HG02571 (cell line): Measurements from ENCODE around the gene PLEKHH1.
"Not testable (repeated sequence)": the region's sequence is repeated elsewhere in the genome, so short reads cannot be mapped to it uniquely, and the experiment has no call there.

Source experiments
- ATAC-seq: cut with Tn5 transposase; IDR thresholded peaks from one replicate; pipeline ENCODE4 v1.9.1; 2021; ENCODE audit warnings: mild to moderate bottlenecking, moderate library complexity; ENCODE audit not compliant: unreplicated experiment

The PLEKHH1 gene

DNA sequence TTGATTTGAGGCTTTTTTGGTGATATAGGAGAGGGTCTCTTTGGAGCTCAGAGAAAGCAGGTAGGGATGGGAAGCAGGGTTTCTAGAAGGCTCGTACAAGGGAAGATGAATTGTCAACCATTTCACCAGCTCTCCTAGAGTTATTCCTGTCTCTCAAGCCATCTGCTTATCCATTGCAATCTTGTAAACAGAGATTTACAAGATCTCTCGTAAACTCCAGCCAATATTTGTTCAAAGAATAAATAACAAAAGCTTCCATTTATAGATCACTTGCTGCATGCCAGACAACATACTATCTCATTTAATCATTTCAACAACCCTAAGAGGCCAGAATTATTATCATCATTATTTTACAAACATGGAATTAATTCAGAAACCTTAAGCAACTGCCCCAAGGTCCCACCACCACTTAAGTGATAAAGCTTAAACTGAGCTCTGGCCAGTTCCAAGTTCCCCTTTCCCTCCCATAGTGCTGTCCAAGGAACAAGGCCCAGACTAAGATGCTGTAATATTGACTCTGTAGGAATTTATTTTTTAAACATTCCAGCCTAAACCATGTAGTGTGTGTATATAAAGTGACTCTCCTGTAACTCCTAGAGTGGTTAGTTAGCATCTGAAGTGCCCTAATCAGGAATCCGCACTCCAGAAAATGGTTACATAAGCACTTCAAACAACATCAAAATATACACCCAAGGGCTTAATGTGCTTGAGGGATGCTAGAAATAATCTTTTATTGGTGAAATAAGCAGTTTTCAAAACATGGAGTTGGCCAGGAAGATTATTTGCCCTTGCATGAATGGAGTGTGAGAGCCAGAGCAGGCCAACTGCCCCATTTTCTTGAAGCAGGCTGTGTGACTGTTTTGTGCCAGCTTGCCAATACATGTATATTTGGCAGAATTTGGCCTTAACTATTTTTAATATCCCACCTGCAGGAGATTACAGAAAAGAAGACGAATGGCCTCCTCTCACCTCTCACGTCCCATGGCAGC, 2.8 kb upstream of the PLEKHH1 start:
- no peak for ATAC-seq

DNA sequence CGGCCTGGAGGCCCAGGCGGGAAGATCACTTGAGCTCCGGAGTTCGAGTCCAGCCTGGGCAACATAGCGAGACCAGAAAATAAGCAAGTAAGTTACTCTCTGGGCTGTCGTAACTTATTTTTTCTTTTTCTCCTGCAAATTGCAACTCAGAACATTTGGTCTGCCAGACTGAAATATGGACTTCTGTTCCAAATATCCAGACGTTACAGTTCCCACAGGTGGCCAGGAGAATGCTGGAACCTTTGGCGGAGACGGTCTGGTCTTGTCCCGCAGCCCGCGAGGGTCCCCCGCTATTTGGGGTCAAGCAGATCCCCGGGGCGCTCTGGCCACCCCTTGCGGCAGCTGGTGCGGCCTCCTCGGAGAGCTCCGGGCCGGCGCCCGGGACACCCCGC, 488 bp upstream of the PLEKHH1 start:
- ATAC-seq = no peak

DNA sequence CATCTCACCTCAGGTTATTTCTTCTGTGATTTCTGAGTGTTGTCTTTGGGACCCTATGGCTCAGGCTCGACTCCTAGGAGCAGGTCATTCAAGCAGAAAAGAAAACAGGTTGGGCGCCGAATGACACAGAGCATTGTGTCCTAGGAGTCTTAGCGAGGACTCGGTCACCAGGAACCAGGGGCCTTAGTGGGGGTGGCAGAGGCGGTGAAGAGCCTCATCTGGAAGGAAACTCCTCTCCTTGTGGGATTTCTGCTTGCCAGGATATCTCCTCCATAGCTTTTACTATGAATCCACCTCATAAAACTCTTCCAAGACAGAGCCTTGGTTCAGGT, 630 bp downstream of the PLEKHH1 start:
- ATAC-seq = no peak

DNA sequence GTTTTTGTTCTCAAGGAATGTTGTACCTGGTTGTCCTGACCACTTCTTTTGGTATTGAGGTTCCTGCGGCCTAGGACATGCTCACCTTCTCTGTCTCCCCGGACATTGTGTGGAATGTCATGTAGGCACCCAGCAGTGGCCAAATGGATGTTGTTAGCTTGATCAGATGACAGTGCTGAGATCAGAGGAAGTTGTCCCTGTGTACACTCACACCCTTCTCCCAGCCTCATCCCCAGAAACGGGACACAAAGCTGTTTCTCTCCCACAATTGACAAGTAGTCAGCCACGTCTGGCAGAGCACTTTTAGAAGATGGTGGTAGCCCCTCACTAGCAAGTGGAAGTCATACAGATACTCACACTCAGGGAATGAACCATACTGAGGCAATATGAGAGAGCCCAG, 3.0 kb downstream of the PLEKHH1 start:
- no peak for ATAC-seq

DNA sequence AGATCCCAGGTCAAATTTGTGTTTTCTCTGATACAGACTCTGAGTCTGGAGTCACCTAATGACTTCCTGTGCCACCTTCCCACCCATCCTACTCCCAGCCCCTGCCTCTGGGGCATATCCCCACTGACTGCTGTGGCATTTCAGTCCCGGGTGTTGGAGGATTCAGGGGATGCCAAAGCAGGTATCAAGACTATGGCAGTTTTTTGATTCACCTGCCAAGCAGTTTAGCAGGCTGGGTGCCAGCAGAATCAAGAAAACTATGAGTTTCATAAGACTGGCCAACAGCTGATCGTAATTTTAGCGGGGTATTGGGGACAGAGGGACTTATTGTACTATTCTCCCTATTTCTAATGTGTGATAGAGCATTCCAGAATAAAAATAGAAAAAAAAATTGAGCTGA, 4.6 kb downstream of the PLEKHH1 start:
- no peak for ATAC-seq

DNA sequence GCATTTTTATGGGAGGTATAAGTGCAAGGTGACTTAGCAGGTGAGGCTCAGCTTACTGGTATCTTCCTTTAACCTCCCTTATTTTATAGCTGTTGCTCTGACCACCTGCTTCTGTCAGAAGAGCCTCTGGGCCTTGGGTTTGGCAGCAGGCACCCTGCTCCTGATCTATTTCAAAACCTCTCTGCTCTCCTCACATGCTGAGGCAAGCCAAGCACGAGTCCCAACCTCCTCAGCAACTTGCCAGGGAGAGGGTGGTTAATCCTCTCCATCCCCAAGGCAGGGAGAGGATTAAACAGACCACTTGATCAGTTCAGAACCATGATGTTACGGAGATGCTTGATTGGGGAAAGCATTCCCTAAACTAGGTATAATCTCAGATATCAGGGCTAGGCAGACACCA, 5.4 kb downstream of the PLEKHH1 start:
- ATAC-seq = no peak

DNA sequence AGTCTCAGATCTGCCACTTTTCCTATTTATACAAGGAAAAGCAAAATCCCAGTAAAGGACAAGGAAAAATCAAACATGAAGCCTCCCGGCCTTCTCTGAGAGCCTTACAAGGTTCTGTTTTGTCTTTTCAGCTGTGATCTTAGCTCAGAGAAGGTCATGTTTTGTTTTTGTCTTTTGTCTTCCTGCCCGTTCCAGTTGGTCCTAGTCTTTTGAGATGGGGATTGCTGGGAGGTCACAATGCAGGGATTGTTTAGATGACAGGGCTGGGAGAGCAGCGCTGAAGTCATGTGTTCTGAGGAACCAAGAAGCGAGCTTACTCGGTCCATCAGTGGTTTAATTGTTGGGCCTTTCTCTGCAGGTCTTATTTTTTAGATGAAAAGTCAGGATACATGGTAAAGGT, 6.0 kb downstream of the PLEKHH1 start:
- no peak for ATAC-seq

DNA sequence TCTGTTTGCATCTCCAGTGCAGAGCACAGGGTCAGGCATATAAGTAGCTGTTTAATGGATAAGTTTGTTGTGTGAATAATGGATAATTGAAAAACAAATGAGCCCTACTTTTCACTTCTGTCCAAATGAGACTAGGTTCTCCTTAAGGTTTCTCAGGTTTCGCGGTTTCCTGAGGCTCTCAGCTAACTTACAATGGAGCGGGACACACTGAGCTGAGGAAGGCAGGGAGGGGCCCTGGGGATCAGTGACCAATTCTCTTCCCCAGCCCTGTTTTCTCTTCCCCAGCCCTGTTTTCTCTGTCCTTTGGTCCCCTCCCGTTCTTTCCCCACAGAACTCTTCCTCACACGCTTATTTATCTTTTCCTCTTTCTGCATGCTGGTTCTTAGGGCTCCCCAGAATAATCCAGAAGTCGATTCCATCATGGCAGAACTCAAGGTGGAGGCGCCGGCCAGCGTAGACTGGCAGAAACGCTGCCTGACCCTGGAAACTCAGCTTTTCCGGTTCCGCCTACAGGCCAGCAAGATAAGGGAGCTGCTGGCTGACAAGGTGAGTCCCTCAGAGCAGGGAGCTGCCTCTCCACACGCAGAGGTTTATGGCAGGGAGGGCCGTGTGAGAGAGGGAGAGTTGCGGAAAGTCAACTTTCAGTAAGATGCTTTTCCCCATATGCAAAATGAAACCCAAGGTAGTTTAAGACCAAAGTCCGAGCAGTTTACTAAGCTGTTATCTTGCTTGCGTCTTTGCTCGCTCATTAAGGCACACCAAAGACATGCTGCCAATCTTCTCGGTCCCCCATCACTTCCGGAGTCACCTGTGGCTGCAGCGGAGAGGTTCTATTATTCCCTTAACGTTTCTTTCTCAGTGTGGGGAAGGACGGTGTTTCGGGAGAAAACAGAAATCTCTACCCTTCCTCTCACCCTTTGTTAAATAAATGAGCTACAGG, 8.6 kb downstream of the PLEKHH1 start:
- no peak for ATAC-seq

DNA sequence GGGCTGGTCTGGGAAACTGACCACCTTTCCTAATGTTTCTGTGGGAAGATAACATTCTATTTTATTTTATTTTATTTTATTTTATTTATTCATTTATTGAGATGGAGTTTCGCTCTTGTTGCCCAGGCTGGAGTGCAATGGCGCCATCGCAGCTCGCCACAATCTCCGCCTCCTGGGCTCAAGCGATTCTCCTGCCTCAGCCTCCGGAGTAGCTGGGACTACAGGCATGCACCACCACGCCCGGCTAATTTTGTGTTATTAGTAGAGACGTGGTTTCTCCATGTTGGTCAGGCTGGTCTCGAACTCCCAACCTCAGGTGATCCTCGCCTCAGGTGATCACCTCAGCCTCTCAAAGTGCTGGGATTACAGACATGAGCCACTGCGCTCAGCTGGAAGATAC, 9.5 kb downstream of the PLEKHH1 start:
- ATAC-seq = not testable (repeated sequence)

DNA sequence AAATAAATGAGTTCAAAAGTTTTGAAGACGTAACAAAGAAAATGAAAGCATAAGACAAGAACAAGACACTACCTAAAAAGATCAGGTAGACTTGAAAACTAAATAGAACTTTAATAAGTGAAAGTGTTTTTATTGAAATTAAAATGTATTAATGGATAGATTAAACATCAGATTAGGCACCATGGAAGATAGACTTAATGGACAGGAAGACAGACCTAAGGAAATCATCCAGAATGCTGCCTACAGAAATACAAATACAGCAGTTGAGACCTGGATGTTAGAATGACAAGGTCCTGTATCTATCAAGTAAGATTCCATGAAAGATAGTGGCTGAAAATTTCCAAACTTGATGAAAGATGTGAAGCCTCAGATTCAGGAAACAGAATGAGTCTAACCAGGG, 11.5 kb downstream of the PLEKHH1 start:
- ATAC-seq = no peak

DNA sequence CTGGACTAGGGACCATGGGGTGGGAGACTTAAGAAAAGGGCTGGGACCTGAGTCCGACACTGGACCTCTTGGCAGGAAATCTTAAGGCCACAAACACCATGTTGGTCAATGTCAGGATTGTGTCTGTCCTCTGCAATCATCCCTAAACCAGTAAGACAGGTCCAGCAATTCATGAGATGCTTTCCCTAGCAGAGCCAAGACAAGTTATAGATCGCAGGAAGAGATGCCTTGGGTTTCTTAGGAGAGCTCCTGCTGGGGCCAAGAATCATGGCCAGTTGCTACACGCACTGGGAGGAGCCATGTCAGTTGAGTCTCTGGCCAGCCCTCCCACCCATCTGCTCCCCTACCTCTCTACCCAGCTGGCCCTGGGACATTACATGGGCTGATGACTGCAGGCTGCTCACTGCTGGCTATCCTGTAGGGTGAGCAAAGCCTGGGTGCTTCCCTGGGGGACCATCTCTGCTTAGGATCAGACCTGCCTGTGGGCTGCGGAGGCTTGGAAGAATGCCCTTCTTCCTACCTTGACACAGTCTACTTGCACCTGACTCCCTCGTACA, 14.2 kb downstream of the PLEKHH1 start:
- no peak for ATAC-seq

DNA sequence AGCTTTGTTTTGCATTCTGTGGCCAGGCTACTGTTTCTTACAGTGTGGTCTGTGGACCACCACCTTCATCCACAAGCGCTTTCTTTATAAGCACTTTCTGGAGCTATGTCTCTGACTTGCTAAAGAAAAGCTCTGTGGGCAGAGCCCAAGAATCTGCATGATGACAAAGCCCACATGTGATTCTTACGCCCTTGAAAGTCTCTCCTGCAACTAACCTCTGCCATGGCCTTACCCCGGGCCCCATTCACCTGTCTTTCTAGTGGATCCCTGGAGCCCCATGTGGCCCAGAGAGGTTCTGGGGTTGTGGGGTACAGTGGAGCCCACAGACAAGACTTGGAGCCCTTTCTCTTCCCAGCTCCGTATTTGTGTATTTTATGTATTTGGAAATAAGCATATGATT, 16.6 kb downstream of the PLEKHH1 start:
- ATAC-seq = no peak

DNA sequence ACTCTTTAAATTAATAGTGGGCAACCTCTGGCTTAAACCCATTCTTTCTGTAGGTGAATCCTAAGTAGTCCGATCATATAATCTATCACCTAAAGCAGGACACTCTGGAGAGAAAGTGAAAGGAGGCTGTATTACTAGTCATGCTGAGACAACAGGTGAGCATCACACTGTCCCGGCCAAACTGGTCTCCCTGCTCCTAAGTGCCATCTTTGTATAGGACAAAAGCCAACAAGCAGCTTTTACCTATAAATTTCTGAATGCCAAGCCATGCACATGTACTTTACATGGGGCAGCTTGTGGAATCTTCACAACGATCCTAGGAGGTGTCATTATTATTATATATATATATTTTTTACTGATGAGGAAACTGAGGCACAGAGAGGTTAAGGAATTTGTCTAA, 18.0 kb downstream of the PLEKHH1 start:
- no peak for ATAC-seq

DNA sequence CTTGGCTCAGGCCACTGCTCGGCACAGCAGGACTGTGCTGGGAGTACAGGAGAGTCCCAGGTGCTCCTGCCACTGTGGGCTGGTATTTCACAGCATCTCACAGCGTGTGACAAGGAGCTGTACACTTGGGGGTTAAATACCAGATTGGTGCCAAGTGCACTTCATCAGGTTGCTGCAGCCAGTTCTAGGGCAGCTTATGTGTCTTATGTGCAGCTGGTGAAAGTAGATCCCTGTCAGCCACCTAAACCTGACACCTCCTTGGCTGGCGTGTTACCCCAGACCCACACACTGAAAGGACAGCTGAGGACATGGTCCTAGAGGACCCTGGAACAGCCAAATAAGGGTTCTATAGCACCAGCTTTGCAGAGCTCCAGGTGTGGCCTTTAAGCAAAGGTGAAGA, 18.9 kb downstream of the PLEKHH1 start:
- ATAC-seq = no peak

DNA sequence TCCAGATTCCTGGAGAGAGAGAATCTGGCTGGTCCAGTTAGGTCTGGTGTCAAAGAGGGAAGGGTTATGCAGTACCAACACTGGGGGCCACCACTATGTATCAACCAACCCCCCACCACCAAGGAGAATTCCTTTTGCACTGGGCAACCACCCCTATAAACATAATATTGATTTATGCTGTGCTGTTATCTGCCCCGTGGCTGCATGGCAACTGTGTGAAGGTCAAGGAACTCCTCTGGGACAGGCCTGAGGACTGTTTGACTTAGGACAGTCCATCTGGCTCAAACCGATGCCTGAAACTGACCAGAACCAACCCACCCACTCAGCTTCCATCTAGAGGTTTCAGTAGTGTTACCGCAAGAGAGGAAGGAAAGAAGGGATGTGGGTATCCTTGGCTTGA, 20.5 kb downstream of the PLEKHH1 start:
- no peak for ATAC-seq

DNA sequence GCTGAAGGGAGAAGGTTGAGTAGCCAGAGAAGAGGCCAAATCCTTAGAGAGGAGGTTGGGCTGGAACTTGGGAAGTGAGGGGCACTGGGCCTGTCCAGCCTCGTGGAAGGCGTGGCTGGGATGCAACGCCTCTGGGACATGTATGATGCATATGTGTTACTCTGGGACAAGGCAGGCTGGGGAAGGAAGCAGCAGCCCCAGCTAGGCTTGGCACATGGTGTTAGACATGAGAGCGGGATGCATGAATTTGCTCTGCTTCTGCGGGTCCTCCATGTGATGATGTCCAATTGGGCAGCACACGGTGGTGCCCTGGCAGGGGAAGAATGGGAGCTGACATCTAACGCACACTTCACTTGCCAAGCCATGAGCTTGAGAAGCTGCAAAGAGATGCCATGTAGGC, 21.3 kb downstream of the PLEKHH1 start:
- no peak for ATAC-seq

DNA sequence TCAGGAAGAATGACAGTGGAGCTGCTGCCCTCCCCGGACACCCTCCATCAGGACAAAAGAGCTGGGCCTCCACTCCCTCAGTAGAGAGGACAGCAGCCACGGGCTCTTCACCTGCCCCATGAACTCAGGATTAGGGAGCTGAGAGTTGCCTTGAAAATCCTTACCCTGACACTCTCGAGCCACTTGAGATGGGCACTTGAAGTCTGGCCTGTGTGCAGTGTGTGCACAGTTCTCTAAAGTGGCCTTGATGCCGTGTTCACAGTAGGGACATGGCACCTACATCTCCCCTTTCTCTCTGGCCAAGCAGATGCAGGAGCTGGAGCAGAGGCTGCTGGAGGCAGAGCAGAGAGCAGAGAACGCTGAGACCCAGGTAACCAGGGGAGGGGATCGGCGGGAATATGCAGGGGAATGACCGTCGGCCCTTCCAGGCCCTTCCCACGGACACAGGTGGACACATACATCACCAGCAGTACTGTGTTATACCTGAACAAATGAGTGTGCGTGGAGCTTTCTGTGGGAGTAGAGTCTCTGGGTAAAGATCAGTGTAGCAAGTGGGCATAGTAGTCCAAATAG, 22.5 kb downstream of the PLEKHH1 start:
- no peak for ATAC-seq

DNA sequence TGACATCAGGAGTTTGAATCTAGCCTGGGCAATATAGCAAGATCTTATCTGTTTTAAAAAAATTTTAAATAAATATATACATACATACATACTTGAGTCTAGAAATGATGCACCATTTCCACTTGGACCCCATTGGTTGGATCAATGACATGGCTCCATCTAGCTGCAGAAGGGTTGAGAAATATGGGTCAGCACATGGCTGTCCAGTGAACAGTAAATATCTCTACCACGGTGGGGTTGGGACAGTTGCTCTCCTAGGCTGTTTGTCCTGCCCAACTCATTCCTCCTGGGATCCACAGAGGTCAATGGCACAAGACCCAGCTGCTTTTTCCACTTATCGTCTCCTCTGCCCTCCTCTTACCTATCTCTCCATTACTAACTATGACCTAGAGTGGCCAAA, 23.6 kb downstream of the PLEKHH1 start:
- no peak for ATAC-seq

DNA sequence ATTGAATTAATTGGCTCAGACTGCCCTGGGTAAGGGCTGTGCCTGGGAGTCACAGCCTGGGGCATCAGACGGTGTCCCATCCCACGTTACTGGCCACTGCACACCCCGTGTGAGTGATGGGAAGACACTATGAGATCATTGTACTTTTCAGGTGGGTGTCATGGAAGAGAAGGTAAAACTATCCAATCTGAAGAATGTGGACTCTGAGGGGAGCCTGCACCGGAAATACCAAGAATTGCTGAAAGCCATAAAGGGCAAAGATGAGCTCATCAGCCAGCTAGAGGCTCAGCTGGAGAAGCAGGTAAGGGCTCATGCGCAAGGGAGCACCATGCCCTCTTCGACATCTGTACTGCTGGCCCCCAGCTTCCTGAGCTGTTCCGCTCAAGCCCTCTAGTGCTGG, 24.0 kb downstream of the PLEKHH1 start:
- no peak for ATAC-seq

DNA sequence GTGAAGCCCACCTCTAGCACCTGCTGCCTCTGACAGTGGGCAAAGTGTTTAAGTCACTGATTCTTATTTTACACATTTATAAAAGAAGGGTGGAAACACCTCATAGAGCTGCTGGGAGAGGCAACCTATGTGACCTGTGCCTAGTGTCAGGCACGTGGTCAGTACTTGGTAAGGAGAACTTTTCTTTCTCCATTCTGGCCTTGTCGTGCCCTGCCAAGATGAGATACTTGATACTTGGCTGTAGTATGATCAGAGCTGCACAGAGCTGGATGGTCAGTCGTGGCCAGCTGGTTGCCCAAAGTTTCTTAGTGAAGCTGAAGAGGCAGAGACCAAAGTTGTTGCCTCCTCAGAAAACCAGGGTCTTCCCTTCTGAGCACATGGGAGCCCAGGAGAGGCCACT, 24.6 kb downstream of the PLEKHH1 start:
- ATAC-seq = no peak

DNA sequence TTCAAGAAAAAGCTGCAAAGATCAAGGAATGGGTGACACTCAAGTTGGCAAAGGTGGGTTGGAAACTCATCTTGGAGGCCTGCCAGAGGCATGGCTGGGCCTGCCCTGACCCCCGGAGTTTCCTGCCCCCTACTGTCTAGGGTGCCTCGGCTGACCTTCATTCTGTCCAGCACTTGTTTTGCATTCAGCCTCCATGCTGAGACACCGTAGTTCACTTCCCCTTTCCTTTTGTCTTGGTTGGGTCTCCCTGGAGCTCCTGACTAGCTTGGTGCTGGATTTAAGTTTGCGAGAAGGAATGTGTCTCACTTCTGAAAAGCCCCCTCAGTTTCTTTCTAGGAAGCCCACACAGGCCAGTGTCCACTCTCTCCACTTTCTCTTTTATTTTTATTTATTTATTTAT, 26.5 kb downstream of the PLEKHH1 start:
- ATAC-seq = no peak
